Right ventricle myocardium inferior (tissue), 1 donor: ENCODE measurements around the gene PDXP. TPM values are rescaled to one million over a fixed set of nuclear protein-coding genes. Genes with fewer than 3 reads are reported as not detected.
"Not testable (repeated sequence)": the region's sequence is repeated elsewhere in the genome, so short reads cannot be mapped to it uniquely, and the experiment has no call there.

Experiments
- ATAC-seq: fragments of 200-7000 bp; cut with Tn5 transposase; one replicate; pipeline ENCODE4 v1.9.1; 2020; ENCODE audit warnings: mild to moderate bottlenecking, moderate library complexity
- DNase-seq: peaks from one replicate; pipeline ENCODE4 v3.0.0; 2021; ENCODE audit errors: missing footprints
- intact Hi-C: fragments of 100-400 bp; cut with DNase I; formaldehyde crosslinking; loops from one replicate; pipeline ENCODE4 v1.11.0; 2022
- total RNA-seq: library from RNA; stranded (reverse); fragmentation: NEBNext Ultra II Directional; extraction: Animal tissue kit (Norgen Biotek cat#: 25700); gene quantifications from one replicate; pipeline ENCODE4 v1.2.1, GENCODE V29; 2021
- donor health status: DM: no; HTN: yes; CAD: no; lungs with severe emphysema.

PDXP gene
- total RNA-seq, 1 donor from 2014 or later: 21.4 TPM

DNA sequence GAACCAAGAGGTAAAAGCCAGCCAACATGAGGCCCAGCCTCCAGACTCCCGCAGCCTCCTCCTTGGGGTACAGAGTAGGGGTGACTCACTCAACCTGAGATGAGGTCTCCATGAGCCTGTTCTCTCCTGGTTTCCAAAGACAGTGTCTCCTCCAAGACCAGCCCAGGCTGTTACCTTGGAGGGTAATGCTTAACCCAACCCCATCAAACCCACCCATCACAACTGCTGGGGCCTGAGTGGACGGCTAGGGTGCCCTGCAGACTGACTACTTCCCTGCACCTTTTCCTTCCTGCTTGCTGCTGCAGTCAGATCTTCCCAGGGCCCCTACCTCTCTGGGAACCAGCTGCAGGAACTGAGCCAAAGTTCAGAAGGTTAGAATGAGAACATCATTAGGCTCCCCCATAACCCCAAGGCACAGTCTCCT lies 22.5 kb downstream of the PDXP start:
- no peak for ATAC-seq
- intact Hi-C loops: loop anchor here (2.0 to 5.0 kb wide), 2 partner anchors 38 to 144 kb away; no protein-coding TSS in a partner anchor
- no peak for DNase-seq

DNA sequence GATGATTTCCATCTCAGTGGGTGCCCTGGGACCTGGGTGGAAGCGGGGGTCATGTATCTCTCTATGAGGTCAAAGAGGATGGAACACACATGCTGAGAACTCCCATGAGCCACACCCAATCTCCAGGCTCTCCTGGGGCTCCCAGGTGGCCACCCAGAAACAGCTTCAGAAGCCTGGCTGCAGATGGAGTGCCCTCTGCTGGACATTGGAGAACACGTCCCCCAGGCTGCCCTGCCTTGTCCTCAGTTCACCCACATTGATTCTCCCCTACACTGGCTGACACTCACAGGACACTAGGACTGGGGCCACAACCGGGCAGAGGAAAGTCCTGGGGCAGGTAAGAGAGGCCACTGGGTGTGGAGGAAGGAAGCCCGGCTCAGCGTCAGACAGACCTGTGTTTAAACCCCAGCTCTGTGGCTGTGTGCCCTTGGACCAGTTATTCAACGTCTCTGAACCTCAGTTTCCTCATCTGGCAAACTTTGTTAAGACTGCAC lies 23.1 kb downstream of the PDXP start:
- peak; percentile 85 for DNase-seq
- intact Hi-C loops: loop anchor here (2.0 to 5.0 kb wide), 2 partner anchors 39 to 144 kb away; no protein-coding TSS in a partner anchor
- ATAC-seq: peak; percentile 45

DNA sequence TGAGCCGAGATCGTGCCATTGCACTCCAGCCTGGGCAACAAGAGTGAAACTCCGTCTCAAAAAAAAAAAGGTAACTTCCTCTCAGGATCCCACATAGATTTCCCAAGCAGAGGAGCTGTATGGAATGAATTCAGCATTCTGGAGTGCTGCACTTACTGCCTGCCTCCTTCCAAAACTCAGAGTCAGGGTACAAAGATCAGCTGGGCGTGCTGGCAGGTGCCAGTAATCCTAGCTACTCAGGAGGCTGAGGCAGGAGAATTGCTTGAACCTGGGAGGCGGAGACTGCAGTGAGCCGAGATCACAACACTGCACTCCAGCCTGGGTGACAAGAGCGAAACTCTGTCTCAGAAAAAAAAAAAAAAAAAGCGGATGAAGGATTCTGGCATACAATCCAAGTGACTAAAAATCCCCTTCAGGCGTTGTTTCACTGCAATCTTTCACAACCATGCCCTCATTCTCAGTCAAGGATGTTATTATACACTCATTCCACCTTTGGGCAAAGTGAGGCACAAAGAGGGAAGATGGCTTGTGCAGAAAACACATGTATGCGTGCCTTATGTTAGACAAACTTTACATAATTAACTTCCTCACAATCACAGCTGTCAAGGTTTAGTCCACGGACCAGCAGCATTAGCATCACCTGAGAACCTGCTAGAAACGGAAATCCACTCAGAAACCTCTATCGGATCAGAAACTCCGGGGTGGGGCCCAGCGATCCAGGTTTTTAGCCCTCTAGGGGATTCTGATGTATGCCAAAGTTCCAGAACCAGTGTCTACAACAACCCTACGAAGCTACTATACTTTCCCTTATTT lies 26.5 kb downstream of the PDXP start:
- DNase-seq: no peak
- no peak for ATAC-seq
- intact Hi-C loops: loop anchor here (5.0 kb wide), 2 partner anchors 62 to 148 kb away; no protein-coding TSS in a partner anchor

- intact Hi-C loops: loop anchor here (5.0 kb wide), 1 partner anchor 61 kb away; no protein-coding TSS in a partner anchor
- peak; percentile 91 for ATAC-seq
- DNase-seq: peak; percentile 88
Observed at GRCh38 chr22:37686002-37686982, 27.8 kb downstream of the PDXP start, which contains the start of gene NOL12. Gene NOL12, plus strand, starts transcription at chr22:37686343. Its CDS starts 50 bp downstream, at chr22:37686393.

- ATAC-seq (no peak), DNase-seq (no peak)
- intact Hi-C loops: no loop called here
Observed at GRCh38 chr22:37690407-37690806, 31.9 kb downstream of the PDXP start.

- intact Hi-C loops: no loop called here
- DNase-seq (no peak), ATAC-seq (no peak)
Observed at GRCh38 chr22:37690901-37691504, 32.5 kb downstream of the PDXP start.

DNA sequence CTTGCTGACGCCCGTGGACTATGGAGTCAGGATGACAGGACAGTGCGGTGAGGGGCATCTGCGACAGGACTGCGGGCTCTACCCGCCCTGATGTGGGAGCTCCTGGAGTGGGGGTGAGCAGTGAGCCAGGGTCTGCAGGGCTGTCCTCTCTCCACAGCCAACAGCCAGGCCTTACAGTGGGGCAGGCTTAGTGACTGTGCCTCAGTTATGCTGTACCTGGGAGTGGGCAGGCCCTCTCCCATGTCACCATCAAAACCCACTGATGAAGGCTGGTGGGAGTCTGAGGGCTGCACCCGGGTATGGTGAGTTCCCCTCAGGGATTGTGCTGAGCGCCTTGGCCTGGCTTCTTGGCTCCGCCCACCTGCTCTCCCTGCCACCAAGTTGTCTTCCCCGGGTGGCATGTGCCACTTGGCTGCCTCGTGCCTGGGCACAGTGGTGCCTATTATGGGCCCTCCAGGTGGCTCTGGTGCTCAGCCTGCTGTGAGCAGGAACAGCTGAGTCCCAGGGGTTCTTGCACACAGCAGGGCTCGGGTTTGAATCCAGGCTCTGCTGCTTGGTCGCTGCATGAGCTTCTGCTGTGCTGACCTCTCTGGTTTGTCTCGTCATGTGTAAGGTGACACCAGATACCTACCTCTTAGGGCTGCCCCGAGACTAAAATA lies 34.2 kb downstream of the PDXP start:
- ATAC-seq: no peak
- intact Hi-C loops: no loop called here

GRCh38 chr22:37694131-37694530 lies 35.6 kb downstream of the PDXP start:
- intact Hi-C loops, ATAC-seq, DNase-seq: not testable (repeated sequence)

More for the DNA sequence above, 34.2 kb downstream of the PDXP start:
- no peak for DNase-seq

DNA sequence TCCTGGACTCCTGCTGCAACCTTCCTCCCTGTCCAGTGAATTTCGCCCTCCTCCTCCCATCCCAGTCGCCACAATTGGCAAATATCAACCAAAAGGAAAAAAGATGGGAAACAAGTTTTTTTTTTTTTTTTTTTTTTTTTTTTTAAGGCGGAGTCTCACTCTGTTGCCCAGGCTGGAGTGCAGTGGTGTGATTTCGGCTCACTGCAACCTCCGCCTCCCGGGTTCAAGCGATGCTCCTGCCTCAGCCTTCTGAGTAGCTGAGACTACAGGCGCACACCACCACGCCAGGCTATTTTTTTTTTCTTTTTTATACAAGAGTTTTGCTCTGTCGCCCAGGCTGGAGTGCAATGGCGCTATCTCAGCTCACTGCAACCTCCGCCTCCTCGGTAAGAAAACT lies 37.7 kb downstream of the PDXP start:
- ATAC-seq, DNase-seq, intact Hi-C loops: not testable (repeated sequence)

DNA sequence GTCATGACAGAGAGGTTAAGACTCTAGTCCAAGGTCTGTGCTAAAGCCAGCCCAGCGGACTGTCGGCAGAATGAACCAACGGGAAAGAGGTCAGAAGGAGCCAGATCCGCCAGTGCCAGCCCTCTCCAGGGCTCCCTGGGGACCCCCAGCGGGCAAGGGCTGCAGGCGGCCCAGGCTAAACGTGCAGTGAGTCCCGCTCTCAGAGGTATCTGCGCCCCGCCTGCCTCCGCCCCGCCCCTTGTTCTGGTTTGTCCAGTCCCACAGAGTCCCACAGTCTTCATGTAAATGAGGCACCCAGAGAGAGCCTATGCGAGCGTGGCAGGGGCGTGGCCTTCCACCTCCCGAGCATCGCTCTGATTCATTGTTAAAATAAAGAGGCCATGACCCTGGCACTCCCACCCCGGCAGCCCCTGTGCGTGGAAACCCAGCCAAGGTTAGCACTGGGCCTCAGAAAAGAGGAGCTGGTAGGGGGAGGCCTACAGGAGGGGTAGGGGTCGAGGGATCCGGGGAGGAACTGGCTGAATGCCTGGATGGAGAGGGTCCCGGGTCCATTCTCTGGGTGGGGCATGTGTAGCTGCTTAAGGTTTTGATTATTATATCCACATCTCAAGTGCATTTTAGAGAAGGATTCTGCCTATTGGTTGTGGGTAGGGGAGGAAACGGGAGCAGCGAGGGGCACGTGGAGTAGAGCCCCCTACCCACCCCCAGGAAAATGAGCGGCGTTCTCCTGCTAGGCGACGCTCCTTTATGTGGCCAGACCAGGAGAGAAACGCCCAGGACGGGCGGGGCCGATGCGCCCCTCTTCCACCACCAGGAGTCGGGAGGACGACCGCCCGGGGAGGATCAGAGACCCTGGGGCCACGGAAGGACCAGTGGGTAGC lies 38.4 kb downstream of the PDXP start, which contains the start of gene TRIOBP:
Gene TRIOBP (plus strand): TSS at position 392 of the 881 bp plus-strand sequence. CDS start 4,318 bp downstream, outside the sequence.
- intact Hi-C loops: no loop called here
- peak; percentile 99 for ATAC-seq
- peak; percentile 98 for DNase-seq

- DNase-seq (no peak), ATAC-seq (no peak)
- intact Hi-C loops: no loop called here
Observed at GRCh38 chr22:37697538-37697835, 39.0 kb downstream of the PDXP start.

- intact Hi-C loops: no loop called here
- DNase-seq (no peak), ATAC-seq (no peak)
Observed at GRCh38 chr22:37701141-37701786, 42.7 kb downstream of the PDXP start.

- intact Hi-C loops: no loop called here
- ATAC-seq (no peak), DNase-seq (no peak)
Observed at GRCh38 chr22:37703906-37704305, 45.4 kb downstream of the PDXP start.

GRCh38 chr22:37704645-37705044 lies 46.1 kb downstream of the PDXP start:
- intact Hi-C loops: no loop called here
- DNase-seq (no peak), ATAC-seq (no peak)

GRCh38 chr22:37705205-37705604 lies 46.7 kb downstream of the PDXP start:
- intact Hi-C loops: no loop called here
- no peak for ATAC-seq

DNA sequence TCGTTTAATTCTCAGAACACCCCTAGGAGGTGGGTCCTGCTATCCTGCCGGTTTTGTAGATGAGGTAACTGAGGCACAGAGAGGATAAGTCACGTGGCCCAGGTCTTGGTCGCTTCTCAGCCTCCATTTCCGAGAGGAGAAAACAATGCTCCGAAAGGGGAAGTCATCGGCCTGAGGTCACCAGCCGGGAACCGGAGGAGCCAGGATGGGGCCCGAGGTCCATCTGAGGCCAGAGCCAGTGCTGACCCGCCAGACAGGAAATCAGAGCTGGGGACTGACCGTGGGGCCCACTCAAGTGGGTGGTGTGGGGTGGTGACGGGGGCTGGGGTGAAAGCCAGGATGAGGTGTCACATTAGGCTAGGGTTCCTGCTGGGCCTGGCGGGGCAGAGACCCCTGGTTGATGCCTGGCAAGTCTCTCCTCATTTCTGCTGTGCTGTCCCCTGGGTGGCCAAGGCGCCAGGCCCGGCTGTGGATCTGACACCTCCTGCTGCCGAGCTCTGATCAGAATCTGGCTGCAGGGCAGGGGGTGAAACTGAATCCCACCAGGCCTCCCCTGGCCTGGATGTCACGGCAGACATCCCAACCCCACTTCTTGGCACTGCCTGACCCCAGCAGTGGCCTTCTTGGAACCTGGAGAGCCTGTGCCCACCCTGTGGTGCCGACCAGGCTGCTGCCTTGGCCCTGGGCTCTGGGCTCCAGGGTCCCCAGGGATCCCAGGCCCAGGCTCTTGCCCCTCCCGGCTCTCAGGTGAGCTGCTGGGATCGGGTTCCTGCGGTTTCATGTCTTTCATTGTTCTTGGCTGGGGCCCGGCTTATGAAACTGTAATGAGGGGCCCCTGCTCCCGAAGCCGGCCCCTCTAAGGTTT lies 50.3 kb downstream of the PDXP start:
- ATAC-seq: no peak
- intact Hi-C loops: no loop called here

More at GRCh38 chr22:37705205-37705604, 46.7 kb downstream of the PDXP start:
- no peak for DNase-seq

More for the DNA sequence above, 50.3 kb downstream of the PDXP start:
- no peak for DNase-seq
